ENCODE measurements around the gene MED31.

DNA sequence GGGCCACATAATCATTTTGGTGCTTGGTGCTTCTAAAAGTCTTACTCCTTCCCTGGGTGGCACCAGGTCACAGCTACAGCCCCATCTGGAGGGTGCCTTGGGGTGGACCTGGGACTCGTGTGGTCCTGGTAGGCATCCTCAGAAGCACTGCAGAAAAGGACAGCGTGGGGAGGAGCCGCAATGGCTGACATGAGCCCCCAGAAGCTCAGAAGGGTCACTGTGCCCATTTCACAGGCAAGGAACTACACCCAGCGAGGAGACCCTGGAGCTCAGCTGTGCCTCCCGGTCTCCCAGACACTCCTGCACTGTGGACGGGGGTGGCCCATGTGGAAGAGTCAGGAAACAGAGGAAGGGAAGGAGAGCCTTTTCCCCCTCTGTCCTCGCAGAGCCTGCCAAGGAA, 26.5 kb upstream of the MED31 start:
- TF ChIP-seq, protein P1, sequence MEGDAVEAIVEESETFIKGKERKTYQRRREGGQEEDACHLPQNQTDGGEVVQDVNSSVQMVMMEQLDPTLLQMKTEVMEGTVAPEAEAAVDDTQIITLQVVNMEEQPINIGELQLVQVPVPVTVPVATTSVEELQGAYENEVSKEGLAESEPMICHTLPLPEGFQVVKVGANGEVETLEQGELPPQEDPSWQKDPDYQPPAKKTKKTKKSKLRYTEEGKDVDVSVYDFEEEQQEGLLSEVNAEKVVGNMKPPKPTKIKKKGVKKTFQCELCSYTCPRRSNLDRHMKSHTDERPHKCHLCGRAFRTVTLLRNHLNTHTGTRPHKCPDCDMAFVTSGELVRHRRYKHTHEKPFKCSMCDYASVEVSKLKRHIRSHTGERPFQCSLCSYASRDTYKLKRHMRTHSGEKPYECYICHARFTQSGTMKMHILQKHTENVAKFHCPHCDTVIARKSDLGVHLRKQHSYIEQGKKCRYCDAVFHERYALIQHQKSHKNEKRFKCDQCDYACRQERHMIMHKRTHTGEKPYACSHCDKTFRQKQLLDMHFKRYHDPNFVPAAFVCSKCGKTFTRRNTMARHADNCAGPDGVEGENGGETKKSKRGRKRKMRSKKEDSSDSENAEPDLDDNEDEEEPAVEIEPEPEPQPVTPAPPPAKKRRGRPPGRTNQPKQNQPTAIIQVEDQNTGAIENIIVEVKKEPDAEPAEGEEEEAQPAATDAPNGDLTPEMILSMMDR (IDR thresholded peaks at IDR 0.05 in 8 of 11, conservative IDR thresholded peaks at IDR 0.05 in 3 of 11) = no peak
- TF ChIP-seq POLR2A (IDR thresholded peaks at IDR 0.05) = no peak
